ENCODE results near the gene ZDHHC14. TPM values are rescaled to one million over a fixed set of nuclear protein-coding genes. Genes with fewer than 3 reads are reported as not detected.

Gene ZDHHC14
- total RNA-seq, 4 donors from 2014 or later: 9.1 to 20.6 (median 12.5) TPM

DNA sequence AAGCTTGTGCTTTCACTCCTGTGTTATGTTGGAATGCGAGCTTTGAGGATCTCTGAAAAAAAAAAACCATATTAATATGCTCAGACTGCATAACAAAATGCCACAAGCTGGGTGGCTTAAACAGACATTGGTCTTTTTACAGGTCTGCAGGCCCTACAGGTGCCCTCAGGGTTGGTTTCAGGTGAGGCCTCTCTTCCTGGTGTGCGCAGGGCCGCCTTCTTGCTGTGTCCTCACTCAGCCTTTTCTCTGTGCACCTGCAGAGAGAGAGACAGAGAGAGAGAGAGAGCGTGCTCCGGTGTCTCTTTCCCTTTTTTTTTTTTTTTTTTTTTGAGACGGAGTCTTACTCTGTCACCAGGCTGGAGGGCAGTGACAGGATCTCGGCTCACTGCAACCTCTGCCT is 327.9 kb downstream of the ZDHHC14 start:
- TF ChIP-seq POLR2A (IDR thresholded peaks at IDR 0.05): no peak
- TF ChIP-seq, protein P1, sequence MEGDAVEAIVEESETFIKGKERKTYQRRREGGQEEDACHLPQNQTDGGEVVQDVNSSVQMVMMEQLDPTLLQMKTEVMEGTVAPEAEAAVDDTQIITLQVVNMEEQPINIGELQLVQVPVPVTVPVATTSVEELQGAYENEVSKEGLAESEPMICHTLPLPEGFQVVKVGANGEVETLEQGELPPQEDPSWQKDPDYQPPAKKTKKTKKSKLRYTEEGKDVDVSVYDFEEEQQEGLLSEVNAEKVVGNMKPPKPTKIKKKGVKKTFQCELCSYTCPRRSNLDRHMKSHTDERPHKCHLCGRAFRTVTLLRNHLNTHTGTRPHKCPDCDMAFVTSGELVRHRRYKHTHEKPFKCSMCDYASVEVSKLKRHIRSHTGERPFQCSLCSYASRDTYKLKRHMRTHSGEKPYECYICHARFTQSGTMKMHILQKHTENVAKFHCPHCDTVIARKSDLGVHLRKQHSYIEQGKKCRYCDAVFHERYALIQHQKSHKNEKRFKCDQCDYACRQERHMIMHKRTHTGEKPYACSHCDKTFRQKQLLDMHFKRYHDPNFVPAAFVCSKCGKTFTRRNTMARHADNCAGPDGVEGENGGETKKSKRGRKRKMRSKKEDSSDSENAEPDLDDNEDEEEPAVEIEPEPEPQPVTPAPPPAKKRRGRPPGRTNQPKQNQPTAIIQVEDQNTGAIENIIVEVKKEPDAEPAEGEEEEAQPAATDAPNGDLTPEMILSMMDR (IDR thresholded peaks at IDR 0.05): no peak
- no peaks in the 10 kb centered on the region for H3K36me3 ChIP-seq
- no peaks in the 10 kb centered on the region for H3K4me1 ChIP-seq
- no peak overlapping the region for H3K27ac ChIP-seq
- no peak overlapping the region for H3K4me3 ChIP-seq
- DNase-seq: no peak
- no peaks in the 10 kb centered on the region for H3K9me3 ChIP-seq
- no peaks in the 10 kb centered on the region for H3K27me3 ChIP-seq

DNA sequence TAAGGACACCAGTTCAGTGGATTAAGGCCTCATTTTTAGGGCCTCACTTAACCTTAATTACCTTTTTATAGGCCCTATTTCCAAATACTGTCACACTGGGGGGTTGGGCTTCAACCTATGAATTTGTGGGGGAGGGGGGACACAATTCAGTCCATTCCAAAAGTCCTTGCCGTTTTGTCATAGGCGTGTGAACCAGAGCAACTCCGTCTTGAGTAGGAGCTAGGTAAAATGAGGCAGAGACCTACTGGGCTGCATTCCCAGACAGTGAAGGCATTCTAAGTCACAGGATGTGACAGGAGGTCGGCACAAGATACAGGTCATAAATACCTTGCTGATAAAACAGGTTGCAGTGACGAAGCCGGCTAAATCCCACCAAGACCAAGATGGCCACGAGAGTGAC is 328.6 kb downstream of the ZDHHC14 start:
- TF ChIP-seq, protein P1 (IDR thresholded peaks at IDR 0.05): no peak
- TF ChIP-seq POLR2A (IDR thresholded peaks at IDR 0.05): no peak
- Histone ChIP-seq H3K27me3 (no peaks in the 10 kb centered on the region), H3K36me3 (no peaks in the 10 kb centered on the region), H3K9me3 (no peaks in the 10 kb centered on the region), H3K4me1 (no peaks in the 10 kb centered on the region), H3K27ac (no peak overlapping the region), H3K4me3 (no peak overlapping the region)
- DNase-seq: no peak

DNA sequence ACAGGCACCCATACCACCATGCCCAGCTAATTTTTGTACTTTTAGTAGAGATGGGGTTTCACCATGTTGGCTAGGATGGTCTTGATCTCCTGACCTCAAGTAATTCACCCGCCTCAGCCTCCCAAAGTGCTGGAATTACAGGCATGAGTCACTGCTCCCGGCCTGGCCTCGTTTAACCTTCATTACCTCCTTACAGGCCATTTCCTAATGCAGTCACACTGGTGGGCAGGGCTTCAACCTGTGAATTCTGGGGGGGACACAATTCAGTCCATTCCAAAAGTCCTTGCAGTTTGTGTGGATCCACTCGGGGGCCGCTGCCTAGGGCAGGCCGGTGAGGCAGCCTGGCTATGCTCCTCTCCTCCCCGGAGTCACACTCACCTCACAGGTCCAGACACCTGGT is 329.6 kb downstream of the ZDHHC14 start:
- Histone ChIP-seq H3K4me1 (no peaks in the 10 kb centered on the region), H3K36me3 (no peaks in the 10 kb centered on the region), H3K27ac (no peak overlapping the region), H3K27me3 (no peaks in the 10 kb centered on the region), H3K4me3 (no peak overlapping the region), H3K9me3 (no peaks in the 10 kb centered on the region)
- DNase-seq: no peak
- TF ChIP-seq POLR2A (IDR thresholded peaks at IDR 0.05): no peak
- TF ChIP-seq, protein P1 (IDR thresholded peaks at IDR 0.05): no peak

DNA sequence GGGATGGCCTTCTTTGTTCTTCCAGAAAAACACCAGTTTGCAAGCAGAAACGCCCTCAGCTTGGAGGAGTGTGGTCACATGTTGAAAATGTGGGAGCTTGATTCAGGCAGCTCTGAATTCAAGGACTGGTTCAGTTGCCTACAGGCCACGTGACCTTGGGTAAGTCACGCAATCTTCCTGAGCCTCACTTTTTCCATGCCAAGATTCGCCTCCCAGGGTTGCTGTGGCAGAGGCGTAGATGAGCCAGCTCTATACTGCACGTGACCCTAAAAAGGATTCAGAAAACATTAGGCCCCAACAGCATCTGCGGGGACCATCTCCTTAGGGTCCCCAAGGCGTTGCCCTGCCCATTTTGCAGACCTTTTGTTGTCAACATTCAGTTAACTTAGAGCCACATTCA is 330.1 kb downstream of the ZDHHC14 start:
- H3K27ac ChIP-seq: no peak overlapping the region
- no peak overlapping the region for H3K4me3 ChIP-seq
- DNase-seq: no peak
- H3K9me3 ChIP-seq: no peaks in the 10 kb centered on the region
- H3K27me3 ChIP-seq: no peaks in the 10 kb centered on the region
- H3K36me3 ChIP-seq: no peaks in the 10 kb centered on the region
- no peak for TF ChIP-seq POLR2A (IDR thresholded peaks at IDR 0.05)
- TF ChIP-seq, protein P1 (IDR thresholded peaks at IDR 0.05): no peak
- H3K4me1 ChIP-seq: no peaks in the 10 kb centered on the region

DNA sequence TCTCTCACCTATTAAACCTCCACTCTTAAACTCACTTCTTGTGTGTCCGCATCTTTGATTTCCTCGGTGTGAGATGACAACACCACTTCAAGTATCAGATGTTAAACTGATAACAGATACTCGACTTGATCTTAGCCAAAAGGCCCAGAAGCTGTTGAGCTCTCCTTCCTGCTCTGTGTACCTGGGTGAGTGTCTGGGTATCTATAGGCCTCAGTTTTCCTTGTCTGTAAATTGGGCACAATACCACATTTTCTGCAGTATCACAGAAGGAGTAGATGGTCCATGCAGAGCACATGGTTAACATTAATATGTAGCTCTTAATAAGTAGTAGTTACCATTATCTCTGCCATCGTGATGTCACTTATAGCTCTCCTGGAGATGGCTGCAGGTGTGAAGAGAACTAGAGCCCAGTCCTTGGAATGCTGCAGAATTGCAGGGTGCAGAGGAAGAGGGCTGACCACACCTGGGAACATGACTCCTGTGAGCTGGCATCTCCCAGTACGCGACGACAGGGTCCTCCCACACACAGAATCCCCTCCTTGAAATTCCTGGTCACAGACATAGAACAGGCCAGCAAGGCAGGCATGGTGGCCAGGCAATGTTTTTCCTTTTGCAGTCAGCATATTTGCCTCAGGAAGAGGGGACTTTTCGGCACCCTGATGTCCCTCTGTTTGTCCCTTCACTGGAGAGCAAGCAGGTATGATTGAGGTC is 331.8 kb downstream of the ZDHHC14 start:
- Histone ChIP-seq H3K4me1 (peaks cover 0 to 6% (median 0%) of the 10 kb centered on the region in 4 donors), H3K27me3 (no peaks in the 10 kb centered on the region), H3K4me3 (no peak overlapping the region), H3K9me3 (no peaks in the 10 kb centered on the region), H3K27ac (no peak overlapping the region), H3K36me3 (no peaks in the 10 kb centered on the region)
- no peak for TF ChIP-seq POLR2A (IDR thresholded peaks at IDR 0.05)
- TF ChIP-seq, protein P1 (IDR thresholded peaks at IDR 0.05): no peak
- no peak for DNase-seq

Data from Peyer's patch (tissue), 4 donors.